ENCODE data around the gene KRT78. TPM values are rescaled to one million over a fixed set of nuclear protein-coding genes. Genes with fewer than 3 reads are reported as not detected.

Gene KRT78
- total and polyA plus RNA-seq, 9 of the 15 experiments (the other 6 are each of a cell fraction or from before 2014, with no cell fraction given): not detected

GRCh38 chr12:52879394-52880351, 30.9 kb upstream of the KRT78 start (continued):
- no peak for TF ChIP-seq TAL1 (IDR thresholded peaks at IDR 0.05)
- TF ChIP-seq ARID3A (IDR thresholded peaks at IDR 0.05; ENCODE audit: borderline replicate concordance, low read depth, low read length): no peak
- TF ChIP-seq DLX4 (CRISPR knock-in tag; IDR thresholded peaks at IDR 0.05): no peak
- no peak for TF ChIP-seq U2AF2 (optimal IDR thresholded peaks at IDR 0.05; ENCODE audit: low read depth, low read length)
- no peak for TF ChIP-seq GTF2B (IDR thresholded peaks at IDR 0.05; ENCODE audit: extremely low read depth, insufficient read length)
- TF ChIP-seq RAD51 (IDR thresholded peaks at IDR 0.05; ENCODE audit: borderline replicate concordance, low read depth): no peak
- no peak for TF ChIP-seq MCM5 (IDR thresholded peaks at IDR 0.05; ENCODE audit: low read depth)
- TF ChIP-seq ZNF263 (CRISPR knock-in tag; IDR thresholded peaks at IDR 0.05; ENCODE audit: borderline replicate concordance): peak; percentile 15; the same call in 1 of the 2 replicates
- TF ChIP-seq NFXL1 (CRISPR knock-in tag; IDR thresholded peaks at IDR 0.05): no peak
- no peak for TF ChIP-seq ZC3H4 (CRISPR knock-in tag; IDR thresholded peaks at IDR 0.05; ENCODE audit: borderline replicate concordance)
- TF ChIP-seq KAT2B (IDR thresholded peaks at IDR 0.05; ENCODE audit: low read depth, low read length): peak; percentile 84
- no peak for TF ChIP-seq SMARCB1 (IDR thresholded peaks at IDR 0.05; ENCODE audit: insufficient read length, low read depth)
- no peak for TF ChIP-seq MAFF (IDR thresholded peaks at IDR 0.05; ENCODE audit: low read length)
- TF ChIP-seq ZNF586 (CRISPR knock-in tag; conservative IDR thresholded peaks at IDR 0.05): no peak
- TF ChIP-seq ZNF449 (CRISPR knock-in tag; IDR thresholded peaks at IDR 0.05): no peak
- no peak for TF ChIP-seq HMG20B (CRISPR knock-in tag; IDR thresholded peaks at IDR 0.05)
- no peak for TF ChIP-seq NR0B1 (IDR thresholded peaks at IDR 0.05; ENCODE audit: partially characterized antibody)
- TF ChIP-seq ZNF639 (CRISPR knock-in tag; conservative IDR thresholded peaks at IDR 0.05 in 1 of 2, IDR thresholded peaks at IDR 0.05 in 1 of 2): no peak
- TF ChIP-seq ZBTB7A (IDR thresholded peaks at IDR 0.05; ENCODE audit: borderline replicate concordance, control insufficient read depth, low read depth, low read length): peak; percentile 79

Data from K562 (cell line).